Head of caudate nucleus (tissue), 42 donors: ENCODE data around the gene RSPH1.

Experiments used
- DNase-seq, 42 donors: peaks; one replicate each; pipeline versions ENCODE4 v3.0.0 to v3.0.0-alpha.2; 2020 to 2021; ENCODE audit warnings: mixed read lengths in 7 of 42
- intact Hi-C: fragments of 100-400 bp; cut with DNase I; formaldehyde crosslinking; loops from one replicate; pipeline ENCODE4 v1.15.0; 2022

RSPH1 gene

GRCh38 chr21:42493109-42494060 lies 2.6 kb downstream of the RSPH1 start:
- peak in 1 of 42 donors; percentile 34 for DNase-seq

GRCh38 chr21:42492201-42492600 lies 3.8 kb downstream of the RSPH1 start:
- intact Hi-C loops: no loop called here
- peak in 1 of 42 donors; percentile 40 for DNase-seq

More at GRCh38 chr21:42493109-42494060, 2.6 kb downstream of the RSPH1 start:
- intact Hi-C loops: no loop called here

- DNase-seq: no peak
- intact Hi-C loops: no loop called here
Observed at GRCh38 chr21:42491328-42491727, 4.7 kb downstream of the RSPH1 start.

GRCh38 chr21:42490720-42491119 lies 5.3 kb downstream of the RSPH1 start:
- DNase-seq: peak in 1 of 42 donors; percentile 16
- intact Hi-C loops: no loop called here

GRCh38 chr21:42489991-42490390 lies 6.0 kb downstream of the RSPH1 start:
- intact Hi-C loops: no loop called here
- DNase-seq: peak in 1 of 42 donors; percentile 18

- peak in 1 of 42 donors; percentile 13 for DNase-seq
- intact Hi-C loops: no loop called here
Observed at GRCh38 chr21:42489006-42489563, 6.9 kb downstream of the RSPH1 start.

- DNase-seq: peak in 1 of 42 donors; percentile 24
- intact Hi-C loops: no loop called here
Observed at GRCh38 chr21:42486531-42486930, 9.5 kb downstream of the RSPH1 start.

- DNase-seq: peak in 1 of 42 donors; percentile 30
Observed at GRCh38 chr21:42486072-42486471, 10.0 kb downstream of the RSPH1 start.

GRCh38 chr21:42484966-42485365 lies 11.1 kb downstream of the RSPH1 start:
- intact Hi-C loops: no loop called here
- peak in 1 of 42 donors; percentile 33 for DNase-seq

More at GRCh38 chr21:42486072-42486471, 10.0 kb downstream of the RSPH1 start:
- intact Hi-C loops: no loop called here

GRCh38 chr21:42481169-42481568 lies 14.9 kb downstream of the RSPH1 start:
- intact Hi-C loops: no loop called here
- peak in 2 of 42 donors; percentile 1 to 8 for DNase-seq

- intact Hi-C loops: no loop called here
Observed at GRCh38 chr21:42480736-42481135, 15.3 kb downstream of the RSPH1 start.

GRCh38 chr21:42479582-42479981 lies 16.4 kb downstream of the RSPH1 start:
- DNase-seq: peak in 24 of 42 donors; percentile 16 to 77 (median 44)

More at GRCh38 chr21:42480736-42481135, 15.3 kb downstream of the RSPH1 start:
- peak in 2 of 42 donors; percentile 17 to 25 for DNase-seq

GRCh38 chr21:42478504-42478903 lies 17.5 kb downstream of the RSPH1 start:
- intact Hi-C loops: no loop called here
- DNase-seq: no peak

More at GRCh38 chr21:42479582-42479981, 16.4 kb downstream of the RSPH1 start:
- intact Hi-C loops: no loop called here

GRCh38 chr21:42476388-42477331 lies 19.4 kb downstream of the RSPH1 start:
- intact Hi-C loops: no loop called here
- DNase-seq: peak in 1 of 42 donors; percentile 3

- intact Hi-C loops: no loop called here
- DNase-seq: peak in 2 of 42 donors; percentile 1 to 26
Observed at GRCh38 chr21:42475526-42476387, 20.3 kb downstream of the RSPH1 start.

- intact Hi-C loops: no loop called here
Observed at GRCh38 chr21:42475036-42475435, 21.0 kb downstream of the RSPH1 start.

GRCh38 chr21:42474043-42474831 lies 21.8 kb downstream of the RSPH1 start:
- peak in 41 of 42 donors; percentile 18 to 86 (median 63) for DNase-seq
- intact Hi-C loops: no loop called here

More at GRCh38 chr21:42475036-42475435, 21.0 kb downstream of the RSPH1 start:
- peak in 1 of 42 donors; percentile 19 for DNase-seq
